GM18870 (cell line): ENCODE results near the gene GHR.

Source experiments
- ATAC-seq: cut with Tn5 transposase; IDR thresholded peaks from one replicate; pipeline ENCODE4 v1.9.1; 2021; ENCODE audit warnings: moderate library complexity; ENCODE audit not compliant: unreplicated experiment

The GHR gene

GRCh38 chr5:42515504-42515903, 92.3 kb downstream of the GHR start:
- no peak for ATAC-seq

GRCh38 chr5:42516282-42517042, 93.2 kb downstream of the GHR start:
- no peak for ATAC-seq

- ATAC-seq: no peak
Observed at GRCh38 chr5:42517164-42517563, 93.9 kb downstream of the GHR start.

- no peak for ATAC-seq
Observed at GRCh38 chr5:42518595-42519221, 95.5 kb downstream of the GHR start.

GRCh38 chr5:42520203-42520602, 97.0 kb downstream of the GHR start:
- no peak for ATAC-seq

GRCh38 chr5:42520957-42521356, 97.7 kb downstream of the GHR start:
- ATAC-seq: no peak

GRCh38 chr5:42521406-42521805, 98.2 kb downstream of the GHR start:
- ATAC-seq: no peak

GRCh38 chr5:42522783-42523182, 99.5 kb downstream of the GHR start:
- no peak for ATAC-seq

- ATAC-seq: no peak
Observed at GRCh38 chr5:42526179-42526578, 102.9 kb downstream of the GHR start.

GRCh38 chr5:42531611-42532010, 108.4 kb downstream of the GHR start:
- ATAC-seq: no peak

GRCh38 chr5:42542106-42542505, 118.9 kb downstream of the GHR start:
- ATAC-seq: no peak

GRCh38 chr5:42543774-42544173, 120.5 kb downstream of the GHR start:
- ATAC-seq: no peak

GRCh38 chr5:42545038-42545437, 121.8 kb downstream of the GHR start:
- no peak for ATAC-seq

GRCh38 chr5:42547141-42547540, 123.9 kb downstream of the GHR start:
- no peak for ATAC-seq

GRCh38 chr5:42547894-42548293, 124.7 kb downstream of the GHR start:
- no peak for ATAC-seq

GRCh38 chr5:42552597-42552996, 129.4 kb downstream of the GHR start:
- no peak for ATAC-seq

- ATAC-seq: no peak
Observed at GRCh38 chr5:42553461-42553860, 130.2 kb downstream of the GHR start.

GRCh38 chr5:42555010-42555409, 131.8 kb downstream of the GHR start:
- no peak for ATAC-seq

- no peak for ATAC-seq
Observed at GRCh38 chr5:42555797-42556196, 132.6 kb downstream of the GHR start.

- ATAC-seq: no peak
Observed at GRCh38 chr5:42557689-42558088, 134.4 kb downstream of the GHR start.

GRCh38 chr5:42561656-42562055, 138.4 kb downstream of the GHR start:
- no peak for ATAC-seq

GRCh38 chr5:42564689-42565356, 141.6 kb downstream of the GHR start:
- no peak for ATAC-seq
